ENCODE data around the gene EPN2.

EPN2 gene

GRCh38 chr17:19242323-19242722 is 5.2 kb downstream of the EPN2 start:
- peak; percentile 55 for DNase-seq

- DNase-seq: no peak
Observed at GRCh38 chr17:19242926-19243325, 5.8 kb downstream of the EPN2 start.

- DNase-seq: no peak
Observed at GRCh38 chr17:19243838-19244237, 6.7 kb downstream of the EPN2 start.

- DNase-seq: peak; percentile 75
Observed at GRCh38 chr17:19244357-19244756, 7.2 kb downstream of the EPN2 start.

GRCh38 chr17:19244781-19245180 is 7.6 kb downstream of the EPN2 start:
- peak; percentile 89 for DNase-seq

- DNase-seq: peak; percentile 46
Observed at GRCh38 chr17:19247473-19247872, 10.3 kb downstream of the EPN2 start.

- peak; percentile 44 for DNase-seq
Observed at GRCh38 chr17:19248151-19248927, 11.2 kb downstream of the EPN2 start.

GRCh38 chr17:19248928-19249574 is 11.9 kb downstream of the EPN2 start:
- peak; percentile 24 for DNase-seq

- no peak for DNase-seq
Observed at GRCh38 chr17:19249681-19250080, 12.5 kb downstream of the EPN2 start.

GRCh38 chr17:19250421-19251173 is 13.4 kb downstream of the EPN2 start:
- peak; percentile 4 for DNase-seq

GRCh38 chr17:19253112-19253511 is 15.9 kb downstream of the EPN2 start:
- no peak for DNase-seq

- DNase-seq: no peak
Observed at GRCh38 chr17:19254651-19255050, 17.5 kb downstream of the EPN2 start.

- DNase-seq: no peak
Observed at GRCh38 chr17:19255279-19255678, 18.1 kb downstream of the EPN2 start.

- no peak for DNase-seq
Observed at GRCh38 chr17:19258371-19258770, 21.2 kb downstream of the EPN2 start.

- peak; percentile 88 for DNase-seq
Observed at GRCh38 chr17:19260958-19261357, 23.8 kb downstream of the EPN2 start.

GRCh38 chr17:19261426-19261825 is 24.3 kb downstream of the EPN2 start:
- DNase-seq: peak; percentile 25

GRCh38 chr17:19262650-19263631 is 25.8 kb downstream of the EPN2 start:
- DNase-seq: no peak

GRCh38 chr17:19263641-19264051 is 26.5 kb downstream of the EPN2 start:
- DNase-seq: peak; percentile 10

GRCh38 chr17:19264268-19264667 is 27.1 kb downstream of the EPN2 start:
- no peak for DNase-seq

GRCh38 chr17:19264681-19265080 is 27.5 kb downstream of the EPN2 start:
- DNase-seq: peak; percentile 86

GRCh38 chr17:19265755-19266154 is 28.6 kb downstream of the EPN2 start:
- no peak for DNase-seq

- DNase-seq: no peak
Observed at GRCh38 chr17:19268611-19269010, 31.4 kb downstream of the EPN2 start.

GRCh38 chr17:19269106-19269505 is 31.9 kb downstream of the EPN2 start:
- DNase-seq: no peak
